B cell (primary cell): ENCODE measurements around the gene UBE2Q1. TPM values are rescaled to one million over a fixed set of nuclear protein-coding genes. Genes with fewer than 3 reads are reported as not detected.
A peak's percentile ranks its signal among the peaks of the same experiment; 100 is the strongest.

Source experiments
- ATAC-seq: fragments of 200-7000 bp; cut with Tn5 transposase; one replicate; pipeline ENCODE4 v1.10.0; 2021; ENCODE audit warnings: low read depth, mild to moderate bottlenecking, moderate number of reproducible peaks, moderate library complexity
- CTCF ChIA-PET: fragments of 350-600 bp; sonication (Branson Sonifier 250); formaldehyde crosslinking; loops from one replicate; lab custom pipeline; 2021; ENCODE audit warnings: antibody characterized with exemption, inconsistent platforms; lab: Charles Lee
- POLR2A ChIA-PET: fragments of 350-600 bp; sonication (Branson Sonifier 250); formaldehyde crosslinking; loops from one replicate; lab custom pipeline; 2021; ENCODE audit warnings: antibody characterized with exemption; lab: Charles Lee
- DNase-seq: peaks from one replicate; pipeline ENCODE4 v3.0.0; 2013
- H2AFZ ChIP-seq: 2 replicates; pipeline ENCODE4 v1.6.1; 2012; ENCODE audit warnings: mild to moderate bottlenecking, low read depth, low read length; ENCODE audit not compliant: insufficient read depth, poor library complexity, severe bottlenecking
- H3K27ac ChIP-seq, 2 donors: 1 replicate in 1 of 2; 2 replicates in 1 of 2; pipeline ENCODE4 v1.5.1; 2012 to 2013; ENCODE audit warnings: low read length in 2 of 2, mild to moderate bottlenecking in 2 of 2, moderate library complexity in 1 of 2
- H3K27me3 ChIP-seq, 4 experiments: fragments of 200-600 bp in 1 of 4; sonication (generic) in 1 of 4; replicated peaks in 1 of 4; 1 replicate in 2 of 4; 2 replicates in 2 of 4; pipeline versions ENCODE4 v1.6.1 to v1.7.0; 2013 to 2016; ENCODE audit warnings: low read length in 3 of 4, mild to moderate bottlenecking in 2 of 4, mixed read lengths in 1 of 4, moderate library complexity in 1 of 4; ENCODE audit not compliant: insufficient read depth in 4 of 4, control insufficient read depth in 3 of 4; ENCODE audit errors: control extremely low read depth in 1 of 4
- H3K36me3 ChIP-seq, 2 experiments: replicated peaks in 1 of 2; 1 replicate in 1 of 2; 2 replicates in 1 of 2; pipeline versions ENCODE4 v1.6.1 to v1.7.1; 2013; ENCODE audit warnings: low read length in 1 of 2; ENCODE audit not compliant: insufficient read depth in 2 of 2, control insufficient read depth in 1 of 2; ENCODE audit errors: control extremely low read depth in 1 of 2, extremely low read depth in 1 of 2
- H3K4me1 ChIP-seq, 2 donors: fragments of 200-600 bp in 1 of 2; sonication (generic) in 1 of 2; 1 replicate in 1 of 2; 2 replicates in 1 of 2; pipeline versions ENCODE4 v1.5.1 to v1.6.1; 2013 to 2017; ENCODE audit warnings: low read length in 2 of 2; ENCODE audit not compliant: control insufficient read depth in 2 of 2, insufficient read depth in 2 of 2
- H3K4me2 ChIP-seq: replicated peaks from 2 replicates; pipeline ENCODE3; 2012; ENCODE audit warnings: mild to moderate bottlenecking, low read depth, low read length; ENCODE audit not compliant: poor library complexity, severe bottlenecking
- H3K4me3 ChIP-seq, 5 experiments: fragments of 200-600 bp in 1 of 5; sonication (generic) in 1 of 5; 1 replicate in 3 of 5; 2 replicates in 2 of 5; pipeline versions ENCODE4 v1.5.1 to v1.7.0; 2011 to 2016; ENCODE audit warnings: low read length in 4 of 5, mild to moderate bottlenecking in 4 of 5, low read depth in 2 of 5, control low read depth in 1 of 5, moderate library complexity in 1 of 5; ENCODE audit not compliant: insufficient read depth in 1 of 5; ENCODE audit errors: control extremely low read depth in 1 of 5, extremely low read depth in 1 of 5
- H3K79me2 ChIP-seq: fragments of 200-600 bp; sonication (generic); one replicate; pipeline ENCODE4 v1.6.0; 2016; ENCODE audit warnings: low read length; ENCODE audit not compliant: control insufficient read depth, insufficient read depth
- H3K9ac ChIP-seq: fragments of 200-600 bp; sonication (generic); 2 replicates; pipeline ENCODE4 v1.6.1; 2017; ENCODE audit warnings: mild to moderate bottlenecking, low read length, moderate library complexity
- H3K9me3 ChIP-seq, 3 donors: one replicate each; pipeline versions ENCODE4 v1.6.1 to v1.7.1; 2013; ENCODE audit warnings: low read length in 2 of 3; ENCODE audit not compliant: control insufficient read depth in 2 of 3, insufficient read depth in 1 of 3; ENCODE audit errors: control extremely low read depth in 1 of 3
- H4K20me1 ChIP-seq: 2 replicates; pipeline ENCODE4 v1.6.0; 2012; ENCODE audit warnings: mild to moderate bottlenecking, low read length; ENCODE audit not compliant: insufficient read depth, control insufficient read depth, poor library complexity, severe bottlenecking
- H3K27ac Mint-ChIP-seq: one replicate; pipeline ENCODE4 v1.8.0; 2021; ENCODE audit warnings: mixed read lengths
- H3K27me3 Mint-ChIP-seq: one replicate; pipeline ENCODE4 v1.8.0; 2021; ENCODE audit warnings: mixed read lengths
- H3K4me1 Mint-ChIP-seq: one replicate; pipeline ENCODE4 v1.8.0; 2021; ENCODE audit warnings: mixed read lengths
- H3K4me3 Mint-ChIP-seq: one replicate; pipeline ENCODE4 v1.8.0; 2021; ENCODE audit warnings: mixed read lengths
- H3K9me3 Mint-ChIP-seq: one replicate; pipeline ENCODE4 v1.8.0; 2022; ENCODE audit warnings: mixed read lengths; ENCODE audit not compliant: insufficient read depth
- EZH2 ChIP-seq: IDR thresholded peaks from 2 replicates; pipeline ENCODE4 v1.6.1; 2012; ENCODE audit warnings: borderline replicate concordance, low read depth, mild to moderate bottlenecking, moderate library complexity, low read length; ENCODE audit not compliant: insufficient read depth, poor library complexity, severe bottlenecking
- WGBS: methylation state at CpG from one replicate; pipeline ENCODE4 v1.1.5; 2013; ENCODE audit warnings: missing lambda C conversion rate; ENCODE audit not compliant: insufficient coverage; 5-methylcytosine and 5-hydroxymethylcytosine counted together
- intact Hi-C: fragments of 100-400 bp; cut with micrococcal nuclease; formaldehyde crosslinking; loops from one replicate; pipeline ENCODE4 v1.10.0; 2022
- polyA plus RNA-seq: library from polyadenylated mRNA; depleted of rRNA; stranded (reverse); fragments of >200 nt; gene quantifications from 2 replicates; pipeline ENCODE4 v1.2.3, GENCODE V29; 2012
- total RNA-seq, 2 donors: library from RNA; stranded (reverse); fragments of 120-200 nt in 1 of 2; gene quantifications; 1 replicate in 1 of 2; 2 replicates in 1 of 2; pipeline versions ENCODE4 v1.2.3 to v1.2.4, GENCODE V29; 2013 to 2022
- TF ChIP-seq, protein P1 (sequence below): fragments of 200-600 bp; IDR thresholded peaks from one replicate; pipeline ENCODE4 v1.8.0; 2022; ENCODE audit warnings: antibody characterized with exemption, mild to moderate bottlenecking

Gene UBE2Q1
- total and polyA plus RNA-seq, 2 donors (not counting 1 experiment from before 2014, with no cell fraction given): 14.3 to 108 TPM

GRCh38 chr1:154586231-154586630 lies 27.8 kb upstream of the UBE2Q1 start:
- CTCF ChIA-PET: interaction anchor here (0.6 kb wide), 1 partner anchor 510 kb away, joined by 3 read pairs; no protein-coding TSS in a partner anchor
- Histone ChIP-seq H3K27me3 (no peaks in the 10 kb centered on the region), H3K36me3 (peaks cover 10 to 95% of the 10 kb centered on the region in 2 experiments), H4K20me1 (peaks cover 41% of the 10 kb centered on the region), H3K9me3 (no peaks in the 10 kb centered on the region), H3K79me2 (no peaks in the 10 kb centered on the region), H3K27ac (no peak overlapping the region), H3K4me3 (no peak overlapping the region), H2AFZ (no peak overlapping the region), H3K4me1 (peaks cover 4 to 18% of the 10 kb centered on the region in 2 donors), H3K9ac (no peak overlapping the region), H3K4me2 (no peak overlapping the region)
- no peaks in the 10 kb centered on the region for H3K27me3 Mint-ChIP-seq
- H3K4me3 Mint-ChIP-seq: no peak overlapping the region
- ATAC-seq: no peak
- POLR2A ChIA-PET: no interaction called here
- DNase-seq: no peak
- WGBS: 98% methylated on average over 8 of the region's 10 CpGs
- H3K9me3 Mint-ChIP-seq: no peaks in the 10 kb centered on the region
- no peak for TF ChIP-seq EZH2
- TF ChIP-seq, protein P1, sequence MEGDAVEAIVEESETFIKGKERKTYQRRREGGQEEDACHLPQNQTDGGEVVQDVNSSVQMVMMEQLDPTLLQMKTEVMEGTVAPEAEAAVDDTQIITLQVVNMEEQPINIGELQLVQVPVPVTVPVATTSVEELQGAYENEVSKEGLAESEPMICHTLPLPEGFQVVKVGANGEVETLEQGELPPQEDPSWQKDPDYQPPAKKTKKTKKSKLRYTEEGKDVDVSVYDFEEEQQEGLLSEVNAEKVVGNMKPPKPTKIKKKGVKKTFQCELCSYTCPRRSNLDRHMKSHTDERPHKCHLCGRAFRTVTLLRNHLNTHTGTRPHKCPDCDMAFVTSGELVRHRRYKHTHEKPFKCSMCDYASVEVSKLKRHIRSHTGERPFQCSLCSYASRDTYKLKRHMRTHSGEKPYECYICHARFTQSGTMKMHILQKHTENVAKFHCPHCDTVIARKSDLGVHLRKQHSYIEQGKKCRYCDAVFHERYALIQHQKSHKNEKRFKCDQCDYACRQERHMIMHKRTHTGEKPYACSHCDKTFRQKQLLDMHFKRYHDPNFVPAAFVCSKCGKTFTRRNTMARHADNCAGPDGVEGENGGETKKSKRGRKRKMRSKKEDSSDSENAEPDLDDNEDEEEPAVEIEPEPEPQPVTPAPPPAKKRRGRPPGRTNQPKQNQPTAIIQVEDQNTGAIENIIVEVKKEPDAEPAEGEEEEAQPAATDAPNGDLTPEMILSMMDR: no peak
- H3K4me1 Mint-ChIP-seq: peaks cover 16% of the 10 kb centered on the region
- no peak overlapping the region for H3K27ac Mint-ChIP-seq
- intact Hi-C loops: no loop called here

GRCh38 chr1:154584267-154584994 lies 26.0 kb upstream of the UBE2Q1 start:
- ATAC-seq: peak; percentile 31
- DNase-seq: peak; percentile 43
- no peak overlapping the region for H3K9ac ChIP-seq
- intact Hi-C loops: no loop called here
- H3K36me3 ChIP-seq: peaks cover 8 to 94% of the 10 kb centered on the region in 2 experiments
- 96% methylated on average over 3 of the region's 9 CpGs for WGBS
- Mint-ChIP-seq H3K4me1 (peaks cover 16% of the 10 kb centered on the region), H3K27ac (peak overlapping the region; percentile 59), H3K4me3 (no peak overlapping the region), H3K27me3 (no peaks in the 10 kb centered on the region), H3K9me3 (no peaks in the 10 kb centered on the region)
- H3K27me3 ChIP-seq: no peaks in the 10 kb centered on the region
- H3K4me1 ChIP-seq: peaks cover 4 to 18% of the 10 kb centered on the region in 2 donors
- H3K4me3 ChIP-seq: no peak overlapping the region
- H3K9me3 ChIP-seq: no peaks in the 10 kb centered on the region
- POLR2A ChIA-PET: no interaction called here
- H3K4me2 ChIP-seq: no peak overlapping the region
- TF ChIP-seq, protein P1: no peak
- TF ChIP-seq EZH2: no peak
- no peaks in the 10 kb centered on the region for H3K79me2 ChIP-seq
- CTCF ChIA-PET: interaction anchor here (0.5 kb wide), 1 partner anchor 176 kb away, joined by 3 read pairs; no protein-coding TSS in a partner anchor
- no peak overlapping the region for H3K27ac ChIP-seq
- H4K20me1 ChIP-seq: peaks cover 26% of the 10 kb centered on the region
- H2AFZ ChIP-seq: no peak overlapping the region
